ENCODE measurements around the gene VNN1.

DNA sequence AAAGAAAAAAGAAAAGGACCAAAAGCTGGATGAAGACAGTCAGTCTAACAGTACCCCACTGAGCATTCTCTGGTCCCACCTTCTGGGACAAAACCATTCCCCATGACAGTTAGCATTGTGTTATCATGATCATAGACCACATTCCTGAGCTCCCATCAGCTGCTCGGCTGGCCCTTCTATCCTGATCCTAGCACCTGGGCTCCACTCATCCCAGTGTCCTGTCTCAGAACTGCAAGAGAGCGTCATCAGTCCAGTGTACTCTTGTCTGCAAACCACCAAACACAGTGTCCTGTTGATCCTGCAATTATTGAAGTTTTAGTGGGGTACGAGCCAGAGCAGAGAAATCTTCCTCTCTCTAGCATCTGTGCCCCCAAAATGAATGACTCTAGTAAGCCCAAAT lies 38.9 kb downstream of the VNN1 start:
- TF ChIP-seq ZFP3 (CRISPR knock-in tag; IDR thresholded peaks at IDR 0.05) (no peak), ARNTL (CRISPR knock-in tag; IDR thresholded peaks at IDR 0.05; ENCODE audit: borderline replicate concordance, low read depth) (no peak), SNAI2 (CRISPR knock-in tag; IDR thresholded peaks at IDR 0.05) (no peak), ZNF70 (CRISPR knock-in tag; IDR thresholded peaks at IDR 0.05) (no peak), ZFP30 (CRISPR knock-in tag; IDR thresholded peaks at IDR 0.05) (no peak), GLIS3 (CRISPR knock-in tag; IDR thresholded peaks at IDR 0.05) (no peak), RARB (CRISPR knock-in tag; IDR thresholded peaks at IDR 0.05) (no peak), TCF4 (CRISPR knock-in tag; IDR thresholded peaks at IDR 0.05; ENCODE audit: borderline replicate concordance) (no peak), OSR1 (CRISPR knock-in tag; IDR thresholded peaks at IDR 0.05) (no peak)
- TF ChIP-seq, protein P1, sequence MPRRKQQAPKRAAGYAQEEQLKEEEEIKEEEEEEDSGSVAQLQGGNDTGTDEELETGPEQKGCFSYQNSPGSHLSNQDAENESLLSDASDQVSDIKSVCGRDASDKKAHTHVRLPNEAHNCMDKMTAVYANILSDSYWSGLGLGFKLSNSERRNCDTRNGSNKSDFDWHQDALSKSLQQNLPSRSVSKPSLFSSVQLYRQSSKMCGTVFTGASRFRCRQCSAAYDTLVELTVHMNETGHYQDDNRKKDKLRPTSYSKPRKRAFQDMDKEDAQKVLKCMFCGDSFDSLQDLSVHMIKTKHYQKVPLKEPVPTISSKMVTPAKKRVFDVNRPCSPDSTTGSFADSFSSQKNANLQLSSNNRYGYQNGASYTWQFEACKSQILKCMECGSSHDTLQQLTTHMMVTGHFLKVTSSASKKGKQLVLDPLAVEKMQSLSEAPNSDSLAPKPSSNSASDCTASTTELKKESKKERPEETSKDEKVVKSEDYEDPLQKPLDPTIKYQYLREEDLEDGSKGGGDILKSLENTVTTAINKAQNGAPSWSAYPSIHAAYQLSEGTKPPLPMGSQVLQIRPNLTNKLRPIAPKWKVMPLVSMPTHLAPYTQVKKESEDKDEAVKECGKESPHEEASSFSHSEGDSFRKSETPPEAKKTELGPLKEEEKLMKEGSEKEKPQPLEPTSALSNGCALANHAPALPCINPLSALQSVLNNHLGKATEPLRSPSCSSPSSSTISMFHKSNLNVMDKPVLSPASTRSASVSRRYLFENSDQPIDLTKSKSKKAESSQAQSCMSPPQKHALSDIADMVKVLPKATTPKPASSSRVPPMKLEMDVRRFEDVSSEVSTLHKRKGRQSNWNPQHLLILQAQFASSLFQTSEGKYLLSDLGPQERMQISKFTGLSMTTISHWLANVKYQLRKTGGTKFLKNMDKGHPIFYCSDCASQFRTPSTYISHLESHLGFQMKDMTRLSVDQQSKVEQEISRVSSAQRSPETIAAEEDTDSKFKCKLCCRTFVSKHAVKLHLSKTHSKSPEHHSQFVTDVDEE (CRISPR knock-in tag; IDR thresholded peaks at IDR 0.05), result no peak
- TF ChIP-seq, protein P2, sequence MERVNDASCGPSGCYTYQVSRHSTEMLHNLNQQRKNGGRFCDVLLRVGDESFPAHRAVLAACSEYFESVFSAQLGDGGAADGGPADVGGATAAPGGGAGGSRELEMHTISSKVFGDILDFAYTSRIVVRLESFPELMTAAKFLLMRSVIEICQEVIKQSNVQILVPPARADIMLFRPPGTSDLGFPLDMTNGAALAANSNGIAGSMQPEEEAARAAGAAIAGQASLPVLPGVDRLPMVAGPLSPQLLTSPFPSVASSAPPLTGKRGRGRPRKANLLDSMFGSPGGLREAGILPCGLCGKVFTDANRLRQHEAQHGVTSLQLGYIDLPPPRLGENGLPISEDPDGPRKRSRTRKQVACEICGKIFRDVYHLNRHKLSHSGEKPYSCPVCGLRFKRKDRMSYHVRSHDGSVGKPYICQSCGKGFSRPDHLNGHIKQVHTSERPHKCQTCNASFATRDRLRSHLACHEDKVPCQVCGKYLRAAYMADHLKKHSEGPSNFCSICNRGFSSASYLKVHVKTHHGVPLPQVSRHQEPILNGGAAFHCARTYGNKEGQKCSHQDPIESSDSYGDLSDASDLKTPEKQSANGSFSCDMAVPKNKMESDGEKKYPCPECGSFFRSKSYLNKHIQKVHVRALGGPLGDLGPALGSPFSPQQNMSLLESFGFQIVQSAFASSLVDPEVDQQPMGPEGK (CRISPR knock-in tag; IDR thresholded peaks at IDR 0.05; ENCODE audit: borderline replicate concordance), result no peak

Measured in SK-N-SH treated with all-trans-retinoic acid at 6 μM for 48 hours (cell line).